CD4-positive, alpha-beta memory T cell (primary cell): ENCODE data around the gene ACYP1. TPM values are rescaled to one million over a fixed set of nuclear protein-coding genes. Genes with fewer than 3 reads are reported as not detected.

Experiments used
- CTCF ChIA-PET: fragments of 350-600 bp; sonication (Branson Sonifier 250); formaldehyde crosslinking; loops from one replicate; lab custom pipeline; 2021; ENCODE audit warnings: inconsistent platforms; ENCODE audit not compliant: partially characterized antibody; lab: Charles Lee
- POLR2A ChIA-PET: fragments of 350-600 bp; sonication (Branson Sonifier 250); formaldehyde crosslinking; loops from one replicate; lab custom pipeline; 2021; ENCODE audit not compliant: partially characterized antibody; lab: Charles Lee
- DNase-seq, 5 donors: peaks; one replicate each; pipeline versions ENCODE4 v3.0.0 to v3.0.0-alpha.2; 2020 to 2022; ENCODE audit warnings: mixed read lengths in 1 of 5
- H3K27ac ChIP-seq: one replicate; pipeline ENCODE4 v1.7.0; 2013; ENCODE audit warnings: low read depth, low read length
- H3K27me3 ChIP-seq: 2 replicates; pipeline ENCODE4 v1.7.0; 2013; ENCODE audit warnings: mild to moderate bottlenecking, low read length, moderate library complexity; ENCODE audit not compliant: insufficient read depth
- H3K36me3 ChIP-seq: 2 replicates; pipeline ENCODE4 v1.7.0; 2013; ENCODE audit warnings: mild to moderate bottlenecking, low read length, moderate library complexity; ENCODE audit not compliant: insufficient read depth
- H3K4me1 ChIP-seq: 2 replicates; pipeline ENCODE4 v1.7.0; 2013; ENCODE audit warnings: mild to moderate bottlenecking, low read length, moderate library complexity; ENCODE audit not compliant: insufficient read depth
- H3K4me3 ChIP-seq, 2 donors: one replicate each; pipeline ENCODE4 v1.7.0; 2013; ENCODE audit warnings: low read length in 2 of 2, mild to moderate bottlenecking in 1 of 2
- H3K9me3 ChIP-seq, 2 donors: one replicate each; pipeline ENCODE4 v1.7.0; 2013; ENCODE audit warnings: low read length in 2 of 2, control low read depth in 1 of 2; ENCODE audit not compliant: control insufficient read depth in 1 of 2
- H3K27ac Mint-ChIP-seq, 7 donors: one replicate each; pipeline ENCODE4 v1.8.0; 2020 to 2021; ENCODE audit warnings: mixed read lengths in 7 of 7, mild to moderate bottlenecking in 6 of 7, inconsistent platforms in 3 of 7, moderate library complexity in 3 of 7
- H3K27me3 Mint-ChIP-seq, 2 donors: one replicate each; pipeline ENCODE4 v1.8.0; 2020 to 2021; ENCODE audit warnings: mixed read lengths in 2 of 2
- H3K36me3 Mint-ChIP-seq, 2 donors: one replicate each; pipeline ENCODE4 v1.8.0; 2020 to 2021; ENCODE audit warnings: mixed read lengths in 2 of 2, inconsistent platforms in 1 of 2, mild to moderate bottlenecking in 1 of 2
- H3K4me1 Mint-ChIP-seq, 4 donors: one replicate each; pipeline ENCODE4 v1.8.0; 2020 to 2021; ENCODE audit warnings: mixed read lengths in 4 of 4, mild to moderate bottlenecking in 1 of 4
- H3K4me3 Mint-ChIP-seq, 8 donors: one replicate each; pipeline ENCODE4 v1.8.0; 2020 to 2021; ENCODE audit warnings: mixed read lengths in 8 of 8, mild to moderate bottlenecking in 7 of 8, moderate library complexity in 6 of 8, inconsistent platforms in 3 of 8
- H3K9me3 Mint-ChIP-seq, 8 donors: one replicate each; pipeline ENCODE4 v1.8.0; 2020 to 2021; ENCODE audit warnings: mixed read lengths in 8 of 8, mild to moderate bottlenecking in 5 of 8, inconsistent platforms in 3 of 8, moderate library complexity in 1 of 8
- intact Hi-C: fragments of 100-400 bp; cut with micrococcal nuclease; formaldehyde crosslinking; loops from one replicate; pipeline ENCODE4 v1.15.1; 2023
- polyA plus RNA-seq, 2 donors: library from polyadenylated mRNA; unstranded; fragments of 300-500 nt; fragmentation: Illumina TruSeq; gene quantifications; one replicate each; pipeline ENCODE4 v1.2.3, GENCODE V29; 2021
- total RNA-seq, 2 experiments: library from RNA; stranded (reverse); gene quantifications; one replicate each; pipeline ENCODE4 v1.2.3, GENCODE V29; 2021

The ACYP1 gene
- total RNA-seq (10 to 100 TPM; 38.5 to 46.6 TPM), polyA plus RNA-seq (10 to 100 TPM; 16.0 to 20.7 TPM)

DNA sequence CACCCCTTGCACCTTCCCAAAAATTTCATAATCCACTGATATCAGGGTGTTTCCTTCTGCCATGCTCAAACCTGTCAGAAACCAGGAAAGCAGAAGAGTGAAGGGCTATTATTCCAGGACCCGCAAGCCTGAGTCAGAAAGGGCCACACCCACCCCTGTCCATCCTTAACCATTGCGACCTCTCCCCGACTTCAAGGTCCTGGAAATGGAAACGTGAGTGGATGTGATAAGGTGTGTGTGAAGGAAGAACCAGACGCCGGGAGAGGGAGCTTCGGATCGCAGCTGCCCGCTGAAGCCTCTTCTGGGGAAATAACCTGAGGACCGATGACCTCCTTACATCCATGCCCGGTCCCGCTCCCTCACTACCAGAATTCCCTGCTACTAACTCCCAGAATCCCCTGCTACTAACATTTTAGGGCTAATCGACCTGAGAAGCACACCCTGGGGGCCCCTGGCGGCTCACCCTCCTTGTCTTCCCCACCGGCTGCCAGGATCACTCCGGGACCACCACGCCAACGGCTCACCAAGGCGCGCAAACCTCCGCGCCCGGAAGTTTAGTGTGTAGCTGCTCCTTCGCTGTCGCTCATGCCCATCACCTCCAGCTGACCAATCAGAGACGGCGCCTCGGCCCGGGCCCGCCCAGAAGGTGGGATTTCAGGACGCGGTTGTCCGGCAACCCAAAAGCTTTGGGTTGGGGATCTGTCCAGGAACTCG, at the start of gene ACYP1:
Gene ACYP1 (minus strand): TSS at position 534 of the 714 bp plus-strand sequence. CDS start 471 bp downstream, at position 63.
- Histone ChIP-seq H3K27ac (peak within 1 kb of the TSS; percentile 76), H3K4me3 (peak within 1 kb of the TSS; percentile 85 to 97), H3K4me1 (peaks cover 20% of the 10 kb centered on the region), H3K9me3 (no peaks in the 10 kb centered on the region), H3K36me3 (no peaks in the 10 kb centered on the region), H3K27me3 (no peaks in the 10 kb centered on the region)
- H3K27me3 Mint-ChIP-seq = no peaks in the 10 kb centered on the region
- DNase-seq = peak; percentile 85 to 89 (median 87)
- H3K36me3 Mint-ChIP-seq = peaks cover 11 to 22% of the 10 kb centered on the region in 2 donors
- intact Hi-C loops = loop anchor here (1.0 to 5.0 kb wide), 3 partner anchors 12 to 571 kb away; partner anchors contain the start of genes EIF2B2, ISCA2, MLH3 and NPC2
- POLR2A ChIA-PET = interaction anchor here (0.5 to 2.8 kb wide), 11 partner anchors 8 to 301 kb away, joined by 3 to 18 read pairs (median 4); partner anchors contain the start of genes EIF2B2, MLH3, NEK9 and YLPM1
- no peaks in the 10 kb centered on the region for H3K9me3 Mint-ChIP-seq
- H3K4me3 Mint-ChIP-seq = peak within 1 kb of the TSS; percentile 96 to 100 (median 99)
- H3K4me1 Mint-ChIP-seq = peaks cover 16 to 42% (median 24%) of the 10 kb centered on the region in 4 donors
- peak within 1 kb of the TSS; percentile 92 to 98 (median 97) for H3K27ac Mint-ChIP-seq
- CTCF ChIA-PET = interaction anchor here (0.6 to 4.1 kb wide), 5 partner anchors 15 to 1119 kb away, joined by 3 to 25 read pairs (median 6); no protein-coding TSS in a partner anchor

DNA sequence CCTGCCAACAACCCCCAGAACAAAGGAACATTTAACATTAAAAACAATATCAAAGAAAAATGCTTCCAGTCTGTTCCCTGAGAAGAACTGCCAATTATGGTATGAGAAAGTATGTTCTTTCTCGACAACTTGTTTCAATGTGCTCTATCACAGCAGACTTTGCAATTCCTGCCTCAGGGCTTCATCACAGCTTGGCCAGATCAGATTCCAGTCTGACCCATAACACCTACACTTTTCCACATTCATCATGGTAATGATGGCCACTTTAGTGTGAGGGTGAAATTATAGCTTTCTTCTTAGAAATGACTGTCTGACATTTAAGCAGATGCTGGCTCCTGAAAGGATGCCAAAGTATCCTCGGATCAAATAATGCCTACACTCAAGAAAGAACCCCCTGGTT, 46.1 kb upstream of the ACYP1 start:
- no peaks in the 10 kb centered on the region for H3K27me3 Mint-ChIP-seq
- CTCF ChIA-PET = interaction anchor here (0.8 to 1.2 kb wide), 3 partner anchors 21 to 249 kb away, joined by 4 read pairs; no protein-coding TSS in a partner anchor
- H3K27ac ChIP-seq = no peak overlapping the region
- POLR2A ChIA-PET = no interaction called here
- DNase-seq = no peak
- H3K4me3 ChIP-seq = no peak overlapping the region
- H3K36me3 ChIP-seq = peaks cover 70% of the 10 kb centered on the region
- peaks cover 65 to 83% of the 10 kb centered on the region in 2 donors for H3K36me3 Mint-ChIP-seq
- no peaks in the 10 kb centered on the region for H3K27me3 ChIP-seq
- H3K4me1 ChIP-seq = peaks cover 10% of the 10 kb centered on the region
- no peaks in the 10 kb centered on the region for H3K9me3 Mint-ChIP-seq
- no peak overlapping the region for H3K4me3 Mint-ChIP-seq
- peaks cover 6 to 12% (median 11%) of the 10 kb centered on the region in 4 donors for H3K4me1 Mint-ChIP-seq
- peak overlapping the region in 2 of 7 donors; percentile 22 to 35 for H3K27ac Mint-ChIP-seq
- no peaks in the 10 kb centered on the region for H3K9me3 ChIP-seq
- intact Hi-C loops = no loop called here

DNA sequence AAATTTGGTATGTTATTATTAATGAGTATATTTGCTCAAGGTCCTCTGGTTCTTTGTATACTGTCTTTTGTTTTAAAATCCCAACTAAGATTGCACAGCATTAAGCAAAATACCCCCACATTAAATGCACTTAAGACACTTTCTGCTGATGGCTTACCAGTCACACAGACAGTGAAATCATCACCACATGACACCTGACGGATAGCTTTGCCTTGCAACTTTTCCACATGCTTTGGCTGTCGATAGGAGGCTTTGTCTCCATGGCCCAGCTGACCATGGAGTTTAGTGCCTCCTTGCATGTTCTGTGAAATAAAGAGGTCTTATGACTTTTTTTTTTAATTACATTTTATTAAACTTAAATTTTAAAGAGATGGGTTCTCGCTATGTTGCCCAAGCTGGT, 43.4 kb upstream of the ACYP1 start:
- H3K4me1 ChIP-seq = no peaks in the 10 kb centered on the region
- H3K27ac ChIP-seq = no peak overlapping the region
- Mint-ChIP-seq H3K27me3 (no peaks in the 10 kb centered on the region), H3K27ac (peak overlapping the region in 3 of 7 donors; percentile 33 to 87 (median 59)), H3K36me3 (peaks cover 62 to 77% of the 10 kb centered on the region in 2 donors), H3K4me1 (peaks cover 0 to 4% (median 0%) of the 10 kb centered on the region in 4 donors), H3K9me3 (no peaks in the 10 kb centered on the region), H3K4me3 (no peak overlapping the region)
- intact Hi-C loops = no loop called here
- no peaks in the 10 kb centered on the region for H3K27me3 ChIP-seq
- POLR2A ChIA-PET = no interaction called here
- no peak overlapping the region for H3K4me3 ChIP-seq
- peaks cover 47% of the 10 kb centered on the region for H3K36me3 ChIP-seq
- no peaks in the 10 kb centered on the region for H3K9me3 ChIP-seq
- CTCF ChIA-PET = no interaction called here
- DNase-seq = no peak

DNA sequence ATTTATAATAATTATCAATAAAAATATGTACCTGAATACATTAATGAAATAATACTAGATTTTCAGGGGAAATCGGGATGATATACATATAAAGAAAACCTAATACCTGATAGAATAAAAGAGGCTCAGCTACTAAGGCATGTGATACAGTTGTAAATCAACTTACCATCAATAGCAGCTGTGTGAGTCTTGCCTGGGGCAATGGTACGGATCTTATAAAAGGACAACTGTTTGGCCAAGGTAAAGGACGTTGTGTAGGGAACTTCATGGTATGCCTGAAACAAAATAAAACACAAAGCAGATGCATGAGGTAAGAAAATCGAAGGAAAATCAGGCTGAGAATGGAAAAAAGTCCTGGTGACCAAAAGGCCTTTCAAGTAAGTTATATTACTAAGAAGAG, 37.7 kb upstream of the ACYP1 start:
- Mint-ChIP-seq H3K4me3 (no peak overlapping the region), H3K36me3 (peaks cover 63 to 74% of the 10 kb centered on the region in 2 donors), H3K9me3 (no peaks in the 10 kb centered on the region), H3K4me1 (peaks cover 0 to 4% (median 3%) of the 10 kb centered on the region in 4 donors), H3K27ac (peak overlapping the region in 2 of 7 donors; percentile 0 to 53), H3K27me3 (no peaks in the 10 kb centered on the region)
- Histone ChIP-seq H3K4me1 (no peaks in the 10 kb centered on the region), H3K9me3 (no peaks in the 10 kb centered on the region), H3K27me3 (no peaks in the 10 kb centered on the region), H3K27ac (no peak overlapping the region), H3K4me3 (no peak overlapping the region), H3K36me3 (peaks cover 56% of the 10 kb centered on the region)
- CTCF ChIA-PET = interaction anchor here (0.8 kb wide), 1 partner anchor 12 kb away, joined by 3 read pairs; no protein-coding TSS in a partner anchor
- DNase-seq = no peak
- intact Hi-C loops = no loop called here
- POLR2A ChIA-PET = no interaction called here

DNA sequence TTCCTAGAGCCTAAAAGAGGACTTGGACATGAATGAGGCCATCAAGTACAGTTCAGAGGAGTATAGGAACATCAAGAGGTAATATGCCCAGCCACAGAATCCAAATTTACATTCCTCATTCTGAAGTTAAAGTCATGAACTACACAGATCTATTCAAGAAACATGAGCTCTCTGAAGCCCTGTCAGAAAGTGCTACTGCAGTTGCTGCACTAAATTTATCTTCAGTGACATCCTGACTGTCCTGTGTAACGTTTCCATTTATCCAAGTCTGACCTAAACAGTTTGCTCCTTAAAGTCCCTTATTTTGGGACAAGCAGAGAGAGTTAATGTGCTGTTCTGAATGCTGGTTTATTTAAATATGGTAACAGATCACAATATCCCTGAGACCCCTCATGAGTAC, 34.9 kb upstream of the ACYP1 start:
- intact Hi-C loops = no loop called here
- Histone ChIP-seq H3K4me1 (no peaks in the 10 kb centered on the region), H3K4me3 (no peak overlapping the region), H3K27me3 (no peaks in the 10 kb centered on the region), H3K27ac (no peak overlapping the region), H3K9me3 (no peaks in the 10 kb centered on the region), H3K36me3 (peaks cover 69% of the 10 kb centered on the region)
- POLR2A ChIA-PET = no interaction called here
- Mint-ChIP-seq H3K27ac (peak overlapping the region in 1 of 7 donors; percentile 27), H3K9me3 (no peaks in the 10 kb centered on the region), H3K4me1 (peaks cover 0 to 4% (median 3%) of the 10 kb centered on the region in 4 donors), H3K27me3 (no peaks in the 10 kb centered on the region), H3K36me3 (peaks cover 68 to 76% of the 10 kb centered on the region in 2 donors), H3K4me3 (no peak overlapping the region)
- DNase-seq = no peak
- CTCF ChIA-PET = interaction anchor here (3.4 kb wide), 1 partner anchor 10 kb away, joined by 25 read pairs; no protein-coding TSS in a partner anchor

DNA sequence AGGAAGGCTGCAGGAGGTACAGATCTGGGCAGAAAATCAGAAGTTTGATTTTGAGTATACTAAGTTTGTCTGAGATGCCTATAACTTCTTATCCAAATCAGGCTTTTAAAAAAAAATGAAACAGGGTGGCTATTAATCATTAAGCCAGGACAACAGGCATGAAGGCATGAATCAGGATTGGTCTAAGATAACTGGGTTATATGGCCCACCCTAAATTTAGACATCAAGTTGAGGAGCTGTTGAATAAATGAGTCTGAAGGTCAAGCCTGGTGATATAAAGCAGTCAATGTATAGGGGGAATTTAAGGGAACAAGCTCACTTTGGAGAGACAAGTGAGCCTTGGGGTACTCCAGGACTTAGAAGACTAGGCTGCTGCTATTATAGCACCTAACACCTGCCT, 34.4 kb upstream of the ACYP1 start:
- peaks cover 0 to 4% (median 3%) of the 10 kb centered on the region in 4 donors for H3K4me1 Mint-ChIP-seq
- H3K27me3 Mint-ChIP-seq = no peaks in the 10 kb centered on the region
- H3K27ac ChIP-seq = no peak overlapping the region
- ChIA-PET POLR2A (no interaction called here), CTCF (interaction anchor here (3.4 kb wide), 1 partner anchor 9 kb away, joined by 25 read pairs; no protein-coding TSS in a partner anchor)
- no peaks in the 10 kb centered on the region for H3K9me3 ChIP-seq
- H3K4me1 ChIP-seq = no peaks in the 10 kb centered on the region
- H3K27ac Mint-ChIP-seq = no peak overlapping the region
- no peaks in the 10 kb centered on the region for H3K27me3 ChIP-seq
- intact Hi-C loops = no loop called here
- H3K9me3 Mint-ChIP-seq = no peaks in the 10 kb centered on the region
- peaks cover 65 to 74% of the 10 kb centered on the region in 2 donors for H3K36me3 Mint-ChIP-seq
- no peak overlapping the region for H3K4me3 ChIP-seq
- peaks cover 69% of the 10 kb centered on the region for H3K36me3 ChIP-seq
- no peak overlapping the region for H3K4me3 Mint-ChIP-seq
- DNase-seq = no peak

DNA sequence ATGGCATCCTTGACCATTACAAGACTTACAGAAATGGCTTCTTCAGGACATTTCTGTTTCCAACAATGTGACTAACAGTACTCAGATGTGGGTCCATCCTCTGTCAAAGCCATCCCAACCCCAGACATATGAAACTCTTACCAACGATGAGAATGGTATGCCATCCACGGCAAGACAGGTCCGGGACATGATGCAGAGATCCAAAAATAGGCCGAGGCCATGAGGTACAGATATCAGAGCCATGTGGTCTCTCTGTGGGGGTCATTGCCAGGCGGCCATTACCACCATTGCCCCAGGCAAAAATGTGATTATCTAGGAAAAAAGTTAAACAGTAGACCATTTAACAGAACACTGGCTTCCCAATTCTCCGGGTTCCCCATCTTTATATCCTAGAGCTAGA, 33.1 kb upstream of the ACYP1 start:
- no peaks in the 10 kb centered on the region for H3K27me3 Mint-ChIP-seq
- Histone ChIP-seq H3K27me3 (no peaks in the 10 kb centered on the region), H3K36me3 (peaks cover 68% of the 10 kb centered on the region), H3K27ac (no peak overlapping the region), H3K9me3 (no peaks in the 10 kb centered on the region), H3K4me3 (no peak overlapping the region), H3K4me1 (no peaks in the 10 kb centered on the region)
- peak overlapping the region in 1 of 7 donors; percentile 52 for H3K27ac Mint-ChIP-seq
- ChIA-PET CTCF (no interaction called here), POLR2A (no interaction called here)
- DNase-seq = no peak
- no peak overlapping the region for H3K4me3 Mint-ChIP-seq
- H3K9me3 Mint-ChIP-seq = no peaks in the 10 kb centered on the region
- H3K4me1 Mint-ChIP-seq = peaks cover 0 to 4% (median 3%) of the 10 kb centered on the region in 4 donors
- H3K36me3 Mint-ChIP-seq = peaks cover 61 to 74% of the 10 kb centered on the region in 2 donors
- intact Hi-C loops = no loop called here
